Dendritic cell treated with granulocyte-macrophage colony-stimulating factor and Interleukin-4, amounts not matched to agents 40 ng/mL and 50 ng/mL, for 4 days (primary cell): ENCODE results near the gene SERP1.

ENCODE experiments used
- H3K27ac Mint-ChIP-seq: one replicate; pipeline ENCODE4 v1.8.0; 2022; ENCODE audit warnings: mild to moderate bottlenecking, mixed read lengths
- H3K27me3 Mint-ChIP-seq: one replicate; pipeline ENCODE4 v1.8.0; 2022; ENCODE audit warnings: mild to moderate bottlenecking, mixed read lengths
- H3K36me3 Mint-ChIP-seq: one replicate; pipeline ENCODE4 v1.8.0; 2022; ENCODE audit warnings: low read depth, mixed read lengths
- H3K4me1 Mint-ChIP-seq: one replicate; pipeline ENCODE4 v1.8.0; 2022; ENCODE audit warnings: low read depth, mixed read lengths
- H3K4me3 Mint-ChIP-seq: one replicate; pipeline ENCODE4 v1.8.0; 2022; ENCODE audit warnings: mild to moderate bottlenecking, moderate library complexity, mixed read lengths
- H3K9me3 Mint-ChIP-seq: one replicate; pipeline ENCODE4 v1.8.0; 2022; ENCODE audit warnings: mixed read lengths
- intact Hi-C: fragments of 100-400 bp; cut with micrococcal nuclease; formaldehyde crosslinking; loops from one replicate; pipeline ENCODE4 v1.15.0; 2022

The SERP1 gene

DNA sequence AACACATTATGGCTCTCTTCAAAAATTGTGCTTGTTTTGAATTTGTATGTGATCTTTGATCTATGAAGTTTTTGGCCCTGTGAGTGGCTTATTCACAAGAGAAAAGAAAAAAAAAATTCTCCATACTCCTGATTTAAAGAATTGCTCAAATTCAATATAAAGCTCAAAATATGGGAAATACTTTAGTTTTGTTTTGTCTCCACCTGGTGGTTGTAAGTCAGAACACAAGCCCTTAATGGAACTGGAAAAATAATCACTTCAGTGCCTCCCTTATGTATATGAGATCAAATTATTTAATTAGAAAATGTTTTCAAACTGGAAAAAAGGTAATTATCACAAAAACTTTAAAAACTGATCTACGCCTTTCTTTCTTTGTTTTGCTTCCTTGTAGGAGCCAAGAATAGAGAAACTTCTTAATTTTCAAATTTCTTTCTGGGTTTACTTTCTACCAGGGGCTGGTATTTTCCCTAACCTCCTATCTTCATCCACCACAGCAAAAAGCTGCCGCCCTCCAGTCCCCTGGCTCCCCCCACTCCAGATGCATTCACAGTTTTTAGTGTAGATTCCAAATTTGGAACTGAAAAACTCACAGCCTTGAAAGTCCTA is 50.6 kb downstream of the SERP1 start:
- Mint-ChIP-seq H3K4me3 (no peak overlapping the region), H3K27me3 (no peaks in the 10 kb centered on the region), H3K27ac (no peak overlapping the region), H3K9me3 (peaks cover 4% of the 10 kb centered on the region), H3K36me3 (no peaks in the 10 kb centered on the region), H3K4me1 (peaks cover 16% of the 10 kb centered on the region)
- intact Hi-C loops: loop anchor here (2.0 to 10.0 kb wide), 4 partner anchors 83 to 531 kb away; no protein-coding TSS in a partner anchor

DNA sequence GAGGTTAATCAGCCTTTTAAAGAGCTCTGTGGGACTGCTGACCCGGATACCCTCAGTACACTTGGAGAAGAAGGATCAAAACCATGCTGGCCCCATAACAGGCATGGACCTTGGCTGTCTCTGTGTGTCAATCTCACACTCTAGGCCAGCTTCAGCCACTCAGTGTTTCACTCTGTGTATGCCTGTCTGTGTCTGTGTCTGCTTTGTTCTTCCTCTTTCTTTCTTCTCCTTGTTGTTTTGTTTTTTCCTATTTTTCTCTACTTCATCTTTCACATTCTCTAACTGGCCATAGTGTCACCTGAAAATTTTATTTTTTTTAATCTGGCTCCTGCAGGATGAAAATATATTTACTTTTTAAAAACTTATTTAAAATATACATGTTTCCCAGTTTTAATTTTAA is 51.1 kb downstream of the SERP1 start:
- H3K27ac Mint-ChIP-seq: no peak overlapping the region
- no peaks in the 10 kb centered on the region for H3K36me3 Mint-ChIP-seq
- H3K9me3 Mint-ChIP-seq: no peaks in the 10 kb centered on the region
- H3K27me3 Mint-ChIP-seq: no peaks in the 10 kb centered on the region
- no peak overlapping the region for H3K4me3 Mint-ChIP-seq
- intact Hi-C loops: loop anchor here (2.0 to 10.0 kb wide), 4 partner anchors 82 to 530 kb away; no protein-coding TSS in a partner anchor
- peaks cover 16% of the 10 kb centered on the region for H3K4me1 Mint-ChIP-seq

DNA sequence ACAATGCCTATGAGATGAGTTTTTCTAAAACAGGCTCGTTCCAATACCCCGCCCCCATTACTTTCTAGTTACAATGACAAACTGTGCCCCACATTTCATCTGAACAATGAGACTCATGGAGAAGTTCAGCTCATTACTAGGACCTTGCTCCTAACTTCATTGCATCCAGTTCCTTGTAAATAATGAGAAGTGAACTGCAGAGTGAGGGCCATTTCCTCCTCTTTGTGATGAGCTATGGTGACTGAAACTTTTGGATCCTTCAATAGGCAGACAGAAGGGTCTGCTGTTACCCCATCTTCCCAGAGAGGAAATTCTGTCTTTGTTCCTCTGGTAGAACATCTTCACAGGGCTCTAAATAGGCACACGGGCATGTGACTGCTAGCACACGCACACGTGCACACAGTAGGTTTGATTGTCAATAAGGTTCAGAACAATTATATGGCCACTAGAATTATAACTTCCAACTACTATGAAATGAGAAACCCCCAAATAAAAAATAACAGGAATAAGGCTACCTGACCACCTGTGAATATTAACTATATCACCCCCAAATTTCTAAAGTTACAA is 51.8 kb downstream of the SERP1 start:
- H3K4me1 Mint-ChIP-seq: peaks cover 16% of the 10 kb centered on the region
- no peaks in the 10 kb centered on the region for H3K36me3 Mint-ChIP-seq
- H3K27me3 Mint-ChIP-seq: no peaks in the 10 kb centered on the region
- peak overlapping the region; percentile 11 for H3K27ac Mint-ChIP-seq
- intact Hi-C loops: loop anchor here (2.0 to 10.0 kb wide), 4 partner anchors 82 to 530 kb away; no protein-coding TSS in a partner anchor
- no peaks in the 10 kb centered on the region for H3K9me3 Mint-ChIP-seq
- no peak overlapping the region for H3K4me3 Mint-ChIP-seq
